Activated naive CD4-positive, alpha-beta T cell treated with anti-CD3 and anti-CD28 coated beads for 36 hours (primary cell): ENCODE measurements around the gene NXPE2. TPM values are rescaled to one million over a fixed set of nuclear protein-coding genes. Genes with fewer than 3 reads are reported as not detected.

Source experiments
- CTCF ChIA-PET: fragments of 350-600 bp; sonication (Branson Sonifier 250); formaldehyde crosslinking; loops from one replicate; lab custom pipeline; 2021; ENCODE audit warnings: antibody characterized with exemption; lab: Charles Lee
- DNase-seq: peaks from one replicate; pipeline ENCODE4 v3.0.0-alpha.2; 2020
- H3K27ac Mint-ChIP-seq: one replicate; pipeline ENCODE4 v1.8.0; 2021; ENCODE audit warnings: mild to moderate bottlenecking, mixed read lengths
- H3K27me3 Mint-ChIP-seq: one replicate; pipeline ENCODE4 v1.8.0; 2021; ENCODE audit warnings: low read depth, mixed read lengths
- H3K36me3 Mint-ChIP-seq: one replicate; pipeline ENCODE4 v1.8.0; 2021; ENCODE audit warnings: low read depth, mixed read lengths
- H3K4me1 Mint-ChIP-seq: one replicate; pipeline ENCODE4 v1.8.0; 2021; ENCODE audit warnings: low read depth, mixed read lengths
- H3K4me3 Mint-ChIP-seq: one replicate; pipeline ENCODE4 v1.8.0; 2021; ENCODE audit warnings: mild to moderate bottlenecking, moderate library complexity, mixed read lengths
- H3K9me3 Mint-ChIP-seq: one replicate; pipeline ENCODE4 v1.8.0; 2021; ENCODE audit warnings: mixed read lengths
- intact Hi-C: fragments of 100-400 bp; cut with micrococcal nuclease; formaldehyde crosslinking; loops from one replicate; pipeline ENCODE4 v1.15.1; 2023
- total RNA-seq, 2 experiments: library from RNA; stranded (reverse); gene quantifications; one replicate each; pipeline ENCODE4 v1.2.3, GENCODE V29; 2021

NXPE2 gene
- total RNA-seq, 2 experiments from 2014 or later: not detected

DNA sequence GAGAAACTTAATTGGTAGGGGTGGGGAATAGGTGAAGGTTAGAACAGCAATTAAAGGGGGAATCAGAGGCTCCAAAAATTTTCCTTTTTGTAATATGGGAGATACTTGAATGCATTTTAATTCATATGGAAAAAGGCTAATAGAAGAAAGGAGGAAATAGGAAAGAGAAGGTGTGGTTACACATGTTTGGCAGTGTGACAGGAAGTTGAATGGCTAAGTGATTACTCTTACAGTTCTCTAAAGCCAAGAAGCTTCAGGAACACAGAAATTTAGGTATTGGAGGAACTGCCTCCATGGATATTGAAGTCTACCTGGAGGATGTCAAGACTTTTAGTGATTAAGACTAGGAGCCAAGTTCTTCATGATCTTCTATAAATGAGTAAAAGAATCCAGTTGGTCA, 6.3 kb downstream of the NXPE2 start:
- CTCF ChIA-PET: no interaction called here
- H3K4me3 Mint-ChIP-seq: no peak overlapping the region
- no peak overlapping the region for H3K27ac Mint-ChIP-seq
- H3K27me3 Mint-ChIP-seq: no peaks in the 10 kb centered on the region
- no peak for DNase-seq
- no peaks in the 10 kb centered on the region for H3K4me1 Mint-ChIP-seq
- no peaks in the 10 kb centered on the region for H3K36me3 Mint-ChIP-seq
- peaks cover 10% of the 10 kb centered on the region for H3K9me3 Mint-ChIP-seq
- intact Hi-C loops: no loop called here

DNA sequence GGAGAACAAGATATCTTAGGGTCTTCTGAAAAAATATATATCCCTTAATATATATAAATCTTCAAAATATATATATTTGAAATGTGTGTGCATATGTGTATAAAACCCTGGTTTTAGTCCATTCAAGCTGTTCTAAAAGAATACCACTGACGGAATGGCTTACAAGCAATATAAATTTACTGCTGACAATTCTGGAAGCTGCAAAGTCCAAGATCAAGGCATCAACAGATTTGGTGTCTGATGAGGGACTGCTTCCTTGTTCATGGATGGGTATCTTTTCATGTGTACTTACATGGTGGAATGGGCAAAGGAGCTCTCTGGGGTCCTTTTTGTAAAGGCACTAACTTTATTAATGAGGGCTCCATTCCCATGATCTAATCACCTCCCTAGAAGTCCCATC, 6.8 kb downstream of the NXPE2 start:
- no peaks in the 10 kb centered on the region for H3K4me1 Mint-ChIP-seq
- CTCF ChIA-PET: no interaction called here
- peaks cover 4% of the 10 kb centered on the region for H3K27me3 Mint-ChIP-seq
- intact Hi-C loops: no loop called here
- H3K27ac Mint-ChIP-seq: no peak overlapping the region
- peaks cover 10% of the 10 kb centered on the region for H3K9me3 Mint-ChIP-seq
- no peaks in the 10 kb centered on the region for H3K36me3 Mint-ChIP-seq
- no peak overlapping the region for H3K4me3 Mint-ChIP-seq
- no peak for DNase-seq

- DNase-seq: no peak
- CTCF ChIA-PET: no interaction called here
- Mint-ChIP-seq H3K4me1 (no peaks in the 10 kb centered on the region), H3K36me3 (peaks cover 4% of the 10 kb centered on the region), H3K27me3 (no peaks in the 10 kb centered on the region), H3K27ac (no peak overlapping the region), H3K9me3 (peaks cover 5% of the 10 kb centered on the region), H3K4me3 (no peak overlapping the region)
- intact Hi-C loops: no loop called here
Observed at GRCh38 chr11:114705280-114706024, 27.1 kb downstream of the NXPE2 start.

DNA sequence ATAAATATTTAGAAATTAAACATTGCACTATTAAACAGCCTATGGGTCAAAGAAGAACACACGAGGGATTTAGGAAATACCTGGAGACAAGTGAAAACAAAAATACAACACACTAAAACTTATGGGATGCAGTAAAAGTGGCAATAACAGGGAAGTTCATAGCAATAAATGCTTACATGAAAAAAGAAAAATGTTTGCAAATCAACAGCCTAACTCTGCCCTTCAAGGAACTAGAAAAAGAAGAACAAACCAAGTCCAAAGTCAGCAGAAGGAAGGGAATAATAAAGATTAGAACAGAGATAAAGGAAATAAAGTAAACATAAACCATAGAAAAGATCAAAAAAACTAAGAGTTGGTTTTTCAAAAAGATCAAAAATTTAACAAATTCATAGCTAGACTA, 31.6 kb downstream of the NXPE2 start:
- peaks cover 4% of the 10 kb centered on the region for H3K36me3 Mint-ChIP-seq
- H3K9me3 Mint-ChIP-seq: peaks cover 7% of the 10 kb centered on the region
- H3K4me3 Mint-ChIP-seq: no peak overlapping the region
- CTCF ChIA-PET: no interaction called here
- H3K4me1 Mint-ChIP-seq: no peaks in the 10 kb centered on the region
- intact Hi-C loops: no loop called here
- no peaks in the 10 kb centered on the region for H3K27me3 Mint-ChIP-seq
- no peak overlapping the region for H3K27ac Mint-ChIP-seq
- no peak for DNase-seq

DNA sequence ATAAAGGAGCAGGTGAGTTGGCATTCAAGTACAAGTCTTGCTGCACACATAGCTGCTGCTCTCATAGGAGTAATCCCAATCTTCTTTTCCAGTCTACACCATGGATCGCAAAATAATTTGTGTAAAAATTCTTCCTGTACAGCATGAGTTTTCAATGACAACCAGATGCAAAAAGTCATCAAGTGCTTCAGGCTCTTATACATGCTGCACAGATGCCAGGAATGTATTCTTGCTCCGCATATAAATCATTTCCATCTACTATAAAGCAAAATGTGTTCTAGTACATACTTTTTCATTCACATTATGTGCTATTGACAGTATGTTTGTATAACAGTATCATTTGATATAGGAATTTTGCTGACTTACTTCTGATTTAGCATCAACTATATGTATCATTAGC, 35.4 kb downstream of the NXPE2 start:
- intact Hi-C loops: no loop called here
- no peak overlapping the region for H3K4me3 Mint-ChIP-seq
- no peaks in the 10 kb centered on the region for H3K4me1 Mint-ChIP-seq
- no peak overlapping the region for H3K27ac Mint-ChIP-seq
- DNase-seq: no peak
- CTCF ChIA-PET: no interaction called here
- H3K27me3 Mint-ChIP-seq: no peaks in the 10 kb centered on the region
- peaks cover 2% of the 10 kb centered on the region for H3K36me3 Mint-ChIP-seq
- H3K9me3 Mint-ChIP-seq: peaks cover 7% of the 10 kb centered on the region

DNA sequence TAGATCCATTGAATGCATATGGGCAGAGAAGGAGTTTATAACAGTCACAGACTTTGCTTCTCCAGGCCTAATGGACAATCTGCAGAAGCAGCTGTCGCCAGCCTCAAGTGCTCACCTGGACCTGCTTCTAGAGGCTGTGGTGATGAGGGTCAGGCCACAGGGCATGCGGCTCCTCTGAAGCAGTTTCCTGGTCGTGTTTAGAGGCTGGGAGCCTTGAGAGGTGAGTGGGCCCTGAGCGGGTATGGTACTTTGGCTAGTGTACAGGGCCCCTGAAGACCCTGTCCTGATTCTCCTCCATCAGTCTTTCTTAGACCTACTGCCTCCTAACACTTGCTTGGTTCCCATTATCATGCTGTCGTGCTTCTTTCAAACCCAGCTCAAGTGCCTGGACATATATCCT, 41.2 kb downstream of the NXPE2 start:
- Mint-ChIP-seq H3K4me1 (no peaks in the 10 kb centered on the region), H3K27me3 (no peaks in the 10 kb centered on the region), H3K36me3 (no peaks in the 10 kb centered on the region), H3K9me3 (no peaks in the 10 kb centered on the region), H3K4me3 (no peak overlapping the region), H3K27ac (no peak overlapping the region)
- CTCF ChIA-PET: no interaction called here
- DNase-seq: no peak
- intact Hi-C loops: no loop called here

GRCh38 chr11:114724916-114725524, 46.7 kb downstream of the NXPE2 start:
- Mint-ChIP-seq H3K36me3 (no peaks in the 10 kb centered on the region), H3K4me3 (no peak overlapping the region), H3K4me1 (no peaks in the 10 kb centered on the region), H3K9me3 (peaks cover 4% of the 10 kb centered on the region), H3K27me3 (peaks cover 4% of the 10 kb centered on the region), H3K27ac (no peak overlapping the region)
- no peak for DNase-seq
- CTCF ChIA-PET: interaction anchor here (0.6 to 1.3 kb wide), 2 partner anchors 9 to 14 kb away, joined by 3 to 5 read pairs; no protein-coding TSS in a partner anchor
- intact Hi-C loops: no loop called here

- DNase-seq: no peak
- H3K27me3 Mint-ChIP-seq: peaks cover 7% of the 10 kb centered on the region
- intact Hi-C loops: no loop called here
- no peak overlapping the region for H3K27ac Mint-ChIP-seq
- H3K36me3 Mint-ChIP-seq: no peaks in the 10 kb centered on the region
- H3K9me3 Mint-ChIP-seq: peaks cover 4% of the 10 kb centered on the region
- H3K4me3 Mint-ChIP-seq: no peak overlapping the region
- no peaks in the 10 kb centered on the region for H3K4me1 Mint-ChIP-seq
- CTCF ChIA-PET: interaction anchor here (1.3 kb wide), 1 partner anchor 13 kb away, joined by 3 read pairs; no protein-coding TSS in a partner anchor
Observed at GRCh38 chr11:114725623-114726022, 47.3 kb downstream of the NXPE2 start.

GRCh38 chr11:114736806-114737205, 58.5 kb downstream of the NXPE2 start:
- intact Hi-C loops: no loop called here
- H3K27ac Mint-ChIP-seq: no peak overlapping the region
- DNase-seq: no peak
- peaks cover 11% of the 10 kb centered on the region for H3K9me3 Mint-ChIP-seq
- no peak overlapping the region for H3K4me3 Mint-ChIP-seq
- no peaks in the 10 kb centered on the region for H3K4me1 Mint-ChIP-seq
- peaks cover 6% of the 10 kb centered on the region for H3K27me3 Mint-ChIP-seq
- CTCF ChIA-PET: interaction anchor here (1.0 kb wide), 1 partner anchor 9 kb away, joined by 4 read pairs; no protein-coding TSS in a partner anchor
- no peaks in the 10 kb centered on the region for H3K36me3 Mint-ChIP-seq

DNA sequence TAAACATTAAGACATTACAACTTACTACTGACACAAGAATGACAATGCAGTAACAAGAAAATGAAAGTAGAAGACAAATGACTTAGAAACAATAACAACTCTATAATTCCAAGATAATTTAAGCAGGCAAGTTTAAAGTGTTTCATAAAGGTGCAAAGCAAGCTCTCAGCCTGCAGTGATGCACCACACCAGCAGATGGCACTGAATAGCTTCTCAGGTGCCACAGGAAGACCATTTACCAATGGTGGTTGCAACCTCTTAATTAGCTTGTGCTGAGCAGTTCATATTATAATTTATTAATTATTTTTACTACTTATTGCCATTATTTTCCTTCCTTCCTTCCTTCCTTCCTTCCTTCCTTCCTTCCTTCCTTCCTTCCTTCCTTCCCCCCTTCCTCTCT, 60.6 kb downstream of the NXPE2 start:
- no peak overlapping the region for H3K27ac Mint-ChIP-seq
- intact Hi-C loops: no loop called here
- peak; percentile 60 for DNase-seq
- CTCF ChIA-PET: interaction anchor here (0.7 to 1.0 kb wide), 5 partner anchors 12 to 1953 kb away, joined by 3 to 4 read pairs (median 3); no protein-coding TSS in a partner anchor
- H3K9me3 Mint-ChIP-seq: peaks cover 11% of the 10 kb centered on the region
- peaks cover 3% of the 10 kb centered on the region for H3K27me3 Mint-ChIP-seq
- no peak overlapping the region for H3K4me3 Mint-ChIP-seq
- no peaks in the 10 kb centered on the region for H3K4me1 Mint-ChIP-seq
- no peaks in the 10 kb centered on the region for H3K36me3 Mint-ChIP-seq

DNA sequence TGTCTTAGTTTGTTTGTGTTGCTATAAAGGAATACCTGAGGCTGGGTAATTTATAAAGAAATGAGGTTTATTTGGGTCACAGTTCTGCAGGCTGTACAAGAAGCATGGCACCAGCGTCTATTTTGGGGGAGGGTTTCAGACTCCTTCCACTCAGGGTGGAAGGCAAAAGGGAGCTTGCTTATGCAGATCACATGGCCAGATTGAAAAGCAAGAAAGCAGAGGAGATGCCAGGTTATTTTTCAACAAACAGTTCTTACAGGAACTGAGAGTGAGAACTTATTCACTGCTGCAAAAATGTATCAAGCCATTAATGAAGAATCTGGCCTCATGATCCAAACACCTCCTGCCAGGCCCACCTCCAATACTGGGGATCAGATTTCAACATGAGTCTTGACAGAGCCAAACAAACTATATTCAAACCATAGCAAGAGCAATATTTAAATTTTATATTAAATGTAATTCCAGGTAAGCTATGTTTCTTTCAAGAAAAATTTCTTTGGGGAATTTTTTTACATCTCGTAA, 66.9 kb downstream of the NXPE2 start:
- intact Hi-C loops: no loop called here
- no peaks in the 10 kb centered on the region for H3K36me3 Mint-ChIP-seq
- H3K27ac Mint-ChIP-seq: no peak overlapping the region
- peaks cover 11% of the 10 kb centered on the region for H3K9me3 Mint-ChIP-seq
- no peak overlapping the region for H3K4me3 Mint-ChIP-seq
- H3K27me3 Mint-ChIP-seq: peaks cover 13% of the 10 kb centered on the region
- no peaks in the 10 kb centered on the region for H3K4me1 Mint-ChIP-seq
- DNase-seq: no peak
- CTCF ChIA-PET: interaction anchor here (1.0 kb wide), 1 partner anchor 8 kb away, joined by 4 read pairs; no protein-coding TSS in a partner anchor

GRCh38 chr11:114746013-114746412, 67.7 kb downstream of the NXPE2 start:
- Mint-ChIP-seq H3K9me3 (peaks cover 5% of the 10 kb centered on the region), H3K27ac (no peak overlapping the region), H3K36me3 (no peaks in the 10 kb centered on the region), H3K27me3 (peaks cover 16% of the 10 kb centered on the region), H3K4me1 (no peaks in the 10 kb centered on the region), H3K4me3 (no peak overlapping the region)
- intact Hi-C loops: no loop called here
- no peak for DNase-seq
- CTCF ChIA-PET: interaction anchor here (1.0 kb wide), 1 partner anchor 9 kb away, joined by 4 read pairs; no protein-coding TSS in a partner anchor
